HG02970 (cell line): Measurements from ENCODE around the gene KRT28.
"Not testable (repeated sequence)": the region's sequence is repeated elsewhere in the genome, so short reads cannot be mapped to it uniquely, and the experiment has no call there.

ENCODE experiments used
- ATAC-seq: cut with Tn5 transposase; IDR thresholded peaks from one replicate; pipeline ENCODE4 v1.9.1; 2021; ENCODE audit warnings: mild to moderate bottlenecking, moderate library complexity, moderate number of reproducible peaks; ENCODE audit not compliant: unreplicated experiment, low FRiP score

Gene KRT28

GRCh38 chr17:40791111-40791510 is 8.6 kb downstream of the KRT28 start:
- no peak for ATAC-seq

- ATAC-seq, result no peak
These were observed 17.3 kb downstream of the KRT28 start, which contains the start of gene KRT27 for GRCh38 chr17:40782450-40782849. Gene KRT27, minus strand, starts transcription at chr17:40782550. Its CDS starts 57 bp downstream, at chr17:40782493.

- ATAC-seq, result no peak
These were observed 20.4 kb downstream of the KRT28 start for GRCh38 chr17:40779181-40779909.

- no peak for ATAC-seq
These were observed 21.3 kb downstream of the KRT28 start for GRCh38 chr17:40778461-40778860.

- ATAC-seq, result no peak
These were observed 21.8 kb downstream of the KRT28 start for GRCh38 chr17:40777971-40778370.

- no peak for ATAC-seq
These were observed 22.3 kb downstream of the KRT28 start for GRCh38 chr17:40777459-40777858.

- ATAC-seq, result no peak
These were observed 23.8 kb downstream of the KRT28 start for GRCh38 chr17:40775945-40776344.

GRCh38 chr17:40772101-40772500 is 27.7 kb downstream of the KRT28 start, which contains the start of gene KRT26:
Gene KRT26, minus strand, starts transcription at chr17:40772201. Its CDS starts 88 bp downstream, at chr17:40772113.
- ATAC-seq, result no peak

GRCh38 chr17:40765657-40766056 is 34.1 kb downstream of the KRT28 start:
- ATAC-seq, result no peak

GRCh38 chr17:40763752-40764151 is 36.0 kb downstream of the KRT28 start:
- no peak for ATAC-seq

- ATAC-seq, result no peak
These were observed 39.4 kb downstream of the KRT28 start for GRCh38 chr17:40760105-40761016.

GRCh38 chr17:40755231-40755630 is 44.5 kb downstream of the KRT28 start, which contains the start of gene KRT25:
Gene KRT25, minus strand, starts transcription at chr17:40755331. Its CDS starts 60 bp downstream, at chr17:40755271.
- ATAC-seq, result no peak

GRCh38 chr17:40753804-40754203 is 46.0 kb downstream of the KRT28 start:
- no peak for ATAC-seq

- no peak for ATAC-seq
These were observed 48.7 kb downstream of the KRT28 start for GRCh38 chr17:40751065-40751464.

GRCh38 chr17:40750391-40750790 is 49.4 kb downstream of the KRT28 start:
- no peak for ATAC-seq

- ATAC-seq, result not testable (repeated sequence)
These were observed 51.1 kb downstream of the KRT28 start for GRCh38 chr17:40748666-40749065.
